ENCODE results near the gene EDEM1.
A peak's percentile ranks its signal among the peaks of the same experiment; 100 is the strongest.
"Not testable (repeated sequence)": the region's sequence is repeated elsewhere in the genome, so short reads cannot be mapped to it uniquely, and the experiment has no call there.

Gene EDEM1

GRCh38 chr3:5239602-5240001 is 52.1 kb downstream of the EDEM1 start:
- DNase-seq, result peak; percentile 65

GRCh38 chr3:5240740-5241139 is 53.2 kb downstream of the EDEM1 start:
- DNase-seq, result no peak

GRCh38 chr3:5242785-5243184 is 55.3 kb downstream of the EDEM1 start:
- not testable (repeated sequence) for DNase-seq

GRCh38 chr3:5245927-5246326 is 58.4 kb downstream of the EDEM1 start:
- DNase-seq, result no peak

GRCh38 chr3:5248822-5249221 is 61.3 kb downstream of the EDEM1 start:
- DNase-seq, result no peak

- DNase-seq, result peak; percentile 30
Observed at GRCh38 chr3:5250467-5251195, 63.1 kb downstream of the EDEM1 start.

GRCh38 chr3:5251196-5251583 is 63.7 kb downstream of the EDEM1 start:
- DNase-seq, result no peak

- DNase-seq, result no peak
Observed at GRCh38 chr3:5252131-5252530, 64.6 kb downstream of the EDEM1 start.

GRCh38 chr3:5254281-5255048 is 67.0 kb downstream of the EDEM1 start:
- no peak for DNase-seq

GRCh38 chr3:5255404-5256344 is 68.2 kb downstream of the EDEM1 start:
- no peak for DNase-seq

- no peak for DNase-seq
Observed at GRCh38 chr3:5258526-5258925, 71.0 kb downstream of the EDEM1 start.

- no peak for DNase-seq
Observed at GRCh38 chr3:5260992-5261501, 73.5 kb downstream of the EDEM1 start.

- DNase-seq, result no peak
Observed at GRCh38 chr3:5262507-5262906, 75.0 kb downstream of the EDEM1 start.

GRCh38 chr3:5264093-5264600 is 76.6 kb downstream of the EDEM1 start:
- DNase-seq, result peak; percentile 72

- DNase-seq, result peak; percentile 51
Observed at GRCh38 chr3:5264896-5265770, 77.6 kb downstream of the EDEM1 start.

GRCh38 chr3:5267252-5267651 is 79.7 kb downstream of the EDEM1 start:
- DNase-seq, result no peak

- no peak for DNase-seq
Observed at GRCh38 chr3:5267889-5268288, 80.4 kb downstream of the EDEM1 start.

Measured in fibroblast of skin of right biceps (primary cell).